Smooth muscle cell of the pulmonary artery (primary cell): ENCODE results near the gene CACNA1C. TPM values are rescaled to one million over a fixed set of nuclear protein-coding genes. Genes with fewer than 3 reads are reported as not detected.

Experiments used
- total RNA-seq: library from RNA; depleted of rRNA; stranded (reverse); fragments of >200 nt; gene quantifications from 2 replicates; pipeline ENCODE4 v1.2.3, GENCODE V29; 2014

The CACNA1C gene
- 8.9 and 10.0 TPM in 2 replicates for total RNA-seq

GRCh38 chr12:2052826-2053678, at the start of gene CACNA1C:
TSS of gene CACNA1C (plus strand) at chr12:2052987. CDS start at chr12:2053563, 576 bp downstream.

GRCh38 chr12:2004113-2004929, 48.5 kb upstream of the CACNA1C start, which contains the start of gene DCP1B:
TSS of gene DCP1B (minus strand) at chr12:2004457. CDS start at chr12:2004431, 26 bp downstream.

Other genes with a start within 250 kb of the CACNA1C start
- not detected in 2 replicates for gene LRTM2, start 232.4 kb upstream of the CACNA1C start, total RNA-seq
- gene CACNA2D4, start 134.3 kb upstream of the CACNA1C start, total RNA-seq, result 0.07 and 1.5 TPM in 2 replicates
- gene DCP1B, start 48.5 kb upstream of the CACNA1C start, total RNA-seq, result 7.6 and 9.0 TPM in 2 replicates